ENCODE results near the gene NUAK1.

Gene NUAK1

GRCh38 chr12:106071686-106072085, 67.1 kb downstream of the NUAK1 start:
- ChIA-PET CTCF (no interaction called here), POLR2A (no interaction called here)
- TF ChIP-seq CTCF (IDR thresholded peaks at IDR 0.05; ENCODE audit: control extremely low read depth, extremely low read depth, low read depth, missing control alignments): no peak
- DNase-seq (ENCODE audit: extremely low spot score): no peak

GRCh38 chr12:106070611-106071010, 68.1 kb downstream of the NUAK1 start:
- ChIA-PET CTCF (no interaction called here), POLR2A (no interaction called here)
- TF ChIP-seq CTCF (IDR thresholded peaks at IDR 0.05; ENCODE audit: control extremely low read depth, extremely low read depth, low read depth, missing control alignments): no peak
- no peak for DNase-seq (ENCODE audit: extremely low spot score)

GRCh38 chr12:106070147-106070546, 68.6 kb downstream of the NUAK1 start:
- TF ChIP-seq CTCF (IDR thresholded peaks at IDR 0.05; ENCODE audit: control extremely low read depth, extremely low read depth, low read depth, missing control alignments): no peak
- ChIA-PET CTCF (no interaction called here), POLR2A (no interaction called here)
- DNase-seq (ENCODE audit: extremely low spot score): no peak

- no peak for DNase-seq (ENCODE audit: extremely low spot score)
- POLR2A ChIA-PET: no interaction called here
- TF ChIP-seq CTCF (IDR thresholded peaks at IDR 0.05; ENCODE audit: control extremely low read depth, extremely low read depth, low read depth, missing control alignments): no peak
- CTCF ChIA-PET: interaction anchor here (1.6 to 1.8 kb wide), 2 partner anchors 9 to 68 kb away, joined by 4 to 5 read pairs; no protein-coding TSS in a partner anchor
Observed at GRCh38 chr12:106068296-106068695, 70.5 kb downstream of the NUAK1 start.

GRCh38 chr12:106067606-106068205, 71.0 kb downstream of the NUAK1 start:
- TF ChIP-seq CTCF (IDR thresholded peaks at IDR 0.05; ENCODE audit: control extremely low read depth, extremely low read depth, low read depth, missing control alignments): no peak
- ChIA-PET CTCF (interaction anchor here (1.8 kb wide), 1 partner anchor 8 kb away, joined by 5 read pairs; no protein-coding TSS in a partner anchor), POLR2A (no interaction called here)
- no peak for DNase-seq (ENCODE audit: extremely low spot score)

GRCh38 chr12:106066726-106067325, 71.9 kb downstream of the NUAK1 start:
- ChIA-PET CTCF (interaction anchor here (1.3 kb wide), 1 partner anchor 14 kb away, joined by 3 read pairs; no protein-coding TSS in a partner anchor), POLR2A (no interaction called here)
- no peak for DNase-seq (ENCODE audit: extremely low spot score)
- TF ChIP-seq CTCF (IDR thresholded peaks at IDR 0.05; ENCODE audit: control extremely low read depth, extremely low read depth, low read depth, missing control alignments): no peak
